Esophagus squamous epithelium (tissue), 5 donors: ENCODE measurements around the gene ERVH48-1. TPM values are rescaled to one million over a fixed set of nuclear protein-coding genes. Genes with fewer than 3 reads are reported as not detected.
"Not testable (repeated sequence)": the region's sequence is repeated elsewhere in the genome, so short reads cannot be mapped to it uniquely, and the experiment has no call there.

Source experiments
- DNase-seq: peaks from one replicate; lab custom pipeline; 2025; lab: John Stamatoyannopoulos, UW
- H3K27ac ChIP-seq, 4 donors: fragments of 200-600 bp; sonication (generic); one replicate each; pipeline ENCODE4 v1.5.1; 2016 to 2019; ENCODE audit warnings: mild to moderate bottlenecking in 1 of 4
- H3K27me3 ChIP-seq, 4 donors: fragments of 200-600 bp; sonication (generic); 1 replicate in 3 of 4; 2 replicates in 1 of 4; pipeline versions ENCODE4 v1.5.1 to v1.6.0; 2017 to 2021; ENCODE audit warnings: antibody characterized with exemption in 1 of 4
- H3K36me3 ChIP-seq, 3 donors: fragments of 200-600 bp; sonication (generic); one replicate each; pipeline ENCODE4 v1.5.1; 2016 to 2019
- H3K4me1 ChIP-seq, 3 donors: fragments of 200-600 bp; sonication (generic); one replicate each; pipeline ENCODE4 v1.5.1; 2017 to 2019
- H3K4me3 ChIP-seq, 4 donors: fragments of 200-600 bp; sonication (generic); 1 replicate in 3 of 4; 2 replicates in 1 of 4; pipeline ENCODE4 v1.5.1; 2016 to 2019; ENCODE audit warnings: mild to moderate bottlenecking in 2 of 4, moderate library complexity in 1 of 4
- H3K9me3 ChIP-seq, 3 donors: fragments of 200-600 bp; sonication (generic); one replicate each; pipeline ENCODE4 v1.5.1; 2016 to 2019
- POLR2A ChIP-seq, 4 donors: fragments of 450-650 bp; IDR thresholded peaks; one replicate each; pipeline ENCODE4 v1.6.1; 2017; ENCODE audit warnings: antibody characterized with exemption in 4 of 4, mild to moderate bottlenecking in 4 of 4, moderate library complexity in 3 of 4
- WGBS, 2 donors: methylation state at CpG; one replicate each; pipeline ENCODE4 v1.1.5; 2018; 5-methylcytosine and 5-hydroxymethylcytosine counted together
- intact Hi-C: fragments of 100-400 bp; cut with DNase I; formaldehyde crosslinking; loops from one replicate; pipeline ENCODE4 v1.15.0; 2022
- total RNA-seq, 4 donors: library from RNA; depleted of rRNA; stranded (reverse); fragments of >200 nt; gene quantifications; one replicate each; pipeline ENCODE4 v1.1.0, GENCODE V29; 2016
- TF ChIP-seq, protein P1 (sequence below), 6 experiments: fragments of 450-650 bp in 4 of 6; fragments of 200-600 bp in 2 of 6; sonication (generic) in 2 of 6; IDR thresholded peaks; one replicate each; pipeline ENCODE4 v1.5.1; 2016 to 2019; ENCODE audit warnings: antibody characterized with exemption in 6 of 6, mild to moderate bottlenecking in 4 of 6, moderate library complexity in 4 of 6
- donor health status: DM: yes; HTN: yes; CAD: no.

ERVH48-1 gene
- total RNA-seq, 4 donors from 2014 or later, result 0.19 TPM; not detected in 3

DNA sequence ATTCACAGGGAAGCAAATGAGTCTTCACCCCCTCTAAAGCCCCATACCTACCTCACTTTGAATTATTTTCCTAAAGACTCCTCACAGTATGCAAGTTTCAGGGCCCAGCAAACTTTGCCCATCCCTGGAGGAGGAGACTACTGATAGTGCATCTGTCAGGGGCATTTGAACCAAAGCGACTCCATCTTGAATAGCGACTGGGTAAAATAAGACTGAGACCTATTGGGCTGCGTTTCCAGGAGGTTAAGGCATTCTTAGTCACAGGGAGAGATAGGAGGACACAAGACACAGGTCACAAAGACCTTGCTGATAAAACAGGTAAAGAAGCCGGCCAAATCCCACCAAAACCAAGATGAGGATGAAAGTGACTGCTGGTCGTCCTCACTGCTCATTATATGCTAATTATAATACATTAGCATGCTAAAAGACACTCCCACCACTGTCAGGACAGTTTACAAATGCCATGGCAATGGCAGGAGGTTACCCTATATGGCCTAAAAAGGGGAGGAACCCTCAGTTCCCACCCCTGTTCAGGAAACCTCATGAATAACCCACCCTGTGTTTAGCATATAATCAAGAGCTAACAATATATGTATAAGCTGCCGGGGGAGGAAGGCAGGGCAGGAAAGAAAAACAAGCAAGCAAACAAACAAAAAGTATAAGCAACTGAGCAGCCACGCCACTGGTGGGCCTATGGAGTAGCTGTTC, 45.7 kb upstream of the ERVH48-1 start:
- TF ChIP-seq, protein P1, sequence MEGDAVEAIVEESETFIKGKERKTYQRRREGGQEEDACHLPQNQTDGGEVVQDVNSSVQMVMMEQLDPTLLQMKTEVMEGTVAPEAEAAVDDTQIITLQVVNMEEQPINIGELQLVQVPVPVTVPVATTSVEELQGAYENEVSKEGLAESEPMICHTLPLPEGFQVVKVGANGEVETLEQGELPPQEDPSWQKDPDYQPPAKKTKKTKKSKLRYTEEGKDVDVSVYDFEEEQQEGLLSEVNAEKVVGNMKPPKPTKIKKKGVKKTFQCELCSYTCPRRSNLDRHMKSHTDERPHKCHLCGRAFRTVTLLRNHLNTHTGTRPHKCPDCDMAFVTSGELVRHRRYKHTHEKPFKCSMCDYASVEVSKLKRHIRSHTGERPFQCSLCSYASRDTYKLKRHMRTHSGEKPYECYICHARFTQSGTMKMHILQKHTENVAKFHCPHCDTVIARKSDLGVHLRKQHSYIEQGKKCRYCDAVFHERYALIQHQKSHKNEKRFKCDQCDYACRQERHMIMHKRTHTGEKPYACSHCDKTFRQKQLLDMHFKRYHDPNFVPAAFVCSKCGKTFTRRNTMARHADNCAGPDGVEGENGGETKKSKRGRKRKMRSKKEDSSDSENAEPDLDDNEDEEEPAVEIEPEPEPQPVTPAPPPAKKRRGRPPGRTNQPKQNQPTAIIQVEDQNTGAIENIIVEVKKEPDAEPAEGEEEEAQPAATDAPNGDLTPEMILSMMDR (IDR thresholded peaks at IDR 0.05), result no peak
- no peak for TF ChIP-seq POLR2A (IDR thresholded peaks at IDR 0.05)
- Histone ChIP-seq H3K9me3 (no peaks in the 10 kb centered on the region), H3K4me3 (no peak overlapping the region), H3K27me3 (no peaks in the 10 kb centered on the region), H3K4me1 (peaks cover 0 to 29% (median 19%) of the 10 kb centered on the region in 3 donors), H3K36me3 (no peaks in the 10 kb centered on the region), H3K27ac (no peak overlapping the region)
- intact Hi-C loops, result no loop called here
- WGBS, 2 donors, result 77 to 86% methylated on average over 5 to 7 of the region's 7 CpGs
- DNase-seq, result no peak

DNA sequence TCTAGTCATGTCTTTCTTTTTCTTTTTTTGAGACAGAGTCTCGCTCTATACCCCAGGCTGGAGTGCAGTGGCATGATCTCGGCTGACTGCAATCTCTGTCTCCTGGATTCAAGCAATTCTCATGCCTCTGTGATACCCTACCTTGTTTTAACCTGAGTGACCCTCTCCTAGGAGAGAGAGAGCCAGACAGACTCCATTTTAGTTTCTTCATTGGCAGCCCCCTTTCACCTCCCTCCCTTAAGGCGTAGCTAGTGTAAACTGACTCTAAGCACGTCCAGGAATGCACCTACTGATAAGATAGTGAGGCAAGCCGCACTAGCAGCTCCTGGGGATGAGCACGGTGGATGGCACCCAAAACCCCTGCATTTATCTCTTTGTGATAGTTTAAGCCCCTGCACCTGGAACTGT, 43.8 kb upstream of the ERVH48-1 start:
- no peaks in the 10 kb centered on the region for H3K9me3 ChIP-seq
- H3K4me3 ChIP-seq, result no peak overlapping the region
- DNase-seq, result no peak
- TF ChIP-seq, protein P1 (IDR thresholded peaks at IDR 0.05), result no peak
- no peak for TF ChIP-seq POLR2A (IDR thresholded peaks at IDR 0.05)
- H3K36me3 ChIP-seq, result no peaks in the 10 kb centered on the region
- peaks cover 0 to 22% (median 15%) of the 10 kb centered on the region in 3 donors for H3K4me1 ChIP-seq
- no peak overlapping the region for H3K27ac ChIP-seq
- intact Hi-C loops, result no loop called here
- no peaks in the 10 kb centered on the region for H3K27me3 ChIP-seq
- 64 to 74% methylated on average over 6 of the region's 6 CpGs for WGBS, 2 donors

DNA sequence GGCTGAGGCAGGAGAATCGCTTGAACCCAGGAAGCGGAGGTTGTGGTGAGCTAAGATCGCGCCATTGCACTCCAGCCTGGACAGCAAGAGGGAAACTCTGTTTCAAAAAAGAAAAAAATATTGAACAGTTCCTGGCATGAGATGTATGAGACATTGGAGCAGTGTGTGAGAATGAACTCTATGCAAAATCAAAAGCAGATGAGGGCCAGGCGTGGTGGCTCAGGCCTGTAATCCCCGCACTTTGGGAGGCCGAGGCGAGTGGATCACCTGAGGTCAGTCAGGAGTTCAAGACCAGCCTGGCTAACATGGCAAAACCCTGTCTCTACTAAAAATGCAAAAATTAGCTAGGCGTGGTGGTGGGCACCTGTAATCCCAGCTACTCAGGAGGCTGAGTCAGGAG, 42.2 kb upstream of the ERVH48-1 start:
- H3K36me3 ChIP-seq, DNase-seq, H3K27me3 ChIP-seq, intact Hi-C loops, H3K27ac ChIP-seq, H3K4me1 ChIP-seq, H3K9me3 ChIP-seq, H3K4me3 ChIP-seq: not testable (repeated sequence)
- WGBS, 2 donors, result 94 to 96% methylated on average over 7 to 9 of the region's 9 CpGs

DNA sequence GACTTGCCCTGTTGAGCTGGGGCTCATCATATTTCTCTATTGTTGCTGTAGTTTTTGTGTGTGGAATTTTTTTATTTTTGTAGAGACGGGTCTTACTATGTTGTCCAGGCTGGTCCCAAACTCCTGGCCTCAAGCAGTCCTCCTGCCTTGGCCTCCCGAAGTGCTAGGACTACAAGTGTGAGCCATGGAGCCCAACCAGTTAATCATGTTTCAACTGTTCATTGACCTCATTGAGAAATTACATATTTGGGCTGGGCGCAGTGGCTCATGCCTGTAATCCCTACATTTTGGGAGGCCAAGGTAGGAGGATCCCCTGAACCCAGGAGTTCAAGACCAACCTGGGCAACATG, 39.8 kb upstream of the ERVH48-1 start:
- intact Hi-C loops, result no loop called here
- no peak for DNase-seq
- Histone ChIP-seq H3K4me1 (no peaks in the 10 kb centered on the region), H3K4me3 (no peak overlapping the region), H3K27me3 (no peaks in the 10 kb centered on the region), H3K9me3 (no peaks in the 10 kb centered on the region), H3K27ac (no peak overlapping the region), H3K36me3 (no peaks in the 10 kb centered on the region)
- no peak for TF ChIP-seq POLR2A (IDR thresholded peaks at IDR 0.05)
- TF ChIP-seq, protein P1 (IDR thresholded peaks at IDR 0.05), result no peak
- WGBS, 2 donors, result 59 to 100% methylated on average over 1 to 2 of the region's 3 CpGs

DNA sequence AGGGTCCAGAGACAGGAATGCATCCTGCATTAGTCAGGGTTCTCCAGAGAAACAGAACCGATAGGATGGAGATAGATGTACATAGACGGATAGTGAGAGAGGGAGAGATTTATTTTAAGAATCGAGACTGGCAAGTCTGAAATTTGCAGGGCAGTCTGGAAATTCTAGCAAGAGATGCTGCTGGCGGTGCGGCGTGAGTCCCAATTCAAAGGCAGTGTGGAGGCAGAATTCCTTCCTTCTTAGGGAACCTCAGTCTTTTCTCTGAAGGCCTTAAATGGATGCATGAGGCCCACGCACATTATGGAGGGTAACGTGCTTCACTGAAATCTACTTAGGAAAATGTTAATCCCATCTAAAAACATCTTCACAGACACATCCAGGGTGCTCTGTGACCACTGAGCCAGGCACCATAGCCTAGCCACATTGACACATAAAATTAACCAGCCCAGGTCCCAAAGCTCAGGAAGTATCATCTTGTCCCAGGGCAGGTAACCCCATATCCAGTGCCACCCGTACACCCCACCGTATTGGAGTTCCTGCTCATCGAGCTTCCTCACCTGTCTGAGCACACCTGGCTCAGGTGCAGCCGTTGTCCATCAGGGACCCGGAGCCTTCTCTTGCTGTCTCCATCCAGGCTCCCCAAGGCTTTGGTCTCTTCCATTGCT, 39.2 kb upstream of the ERVH48-1 start:
- DNase-seq, result no peak
- WGBS, 2 donors, result 92 to 93% methylated on average over 13 of the region's 13 CpGs
- no peaks in the 10 kb centered on the region for H3K4me1 ChIP-seq
- intact Hi-C loops, result no loop called here
- H3K4me3 ChIP-seq, result no peak overlapping the region
- TF ChIP-seq, protein P1 (IDR thresholded peaks at IDR 0.05), result no peak
- TF ChIP-seq POLR2A (IDR thresholded peaks at IDR 0.05), result no peak
- no peaks in the 10 kb centered on the region for H3K36me3 ChIP-seq
- H3K27ac ChIP-seq, result no peak overlapping the region
- no peaks in the 10 kb centered on the region for H3K9me3 ChIP-seq
- no peaks in the 10 kb centered on the region for H3K27me3 ChIP-seq
